Stomach (tissue), 9 donors: ENCODE measurements around the gene IL4. TPM values are rescaled to one million over a fixed set of nuclear protein-coding genes. Genes with fewer than 3 reads are reported as not detected.

Experiments
- DNase-seq, 2 donors: peaks; one replicate each; pipeline versions ENCODE4 v3.0.0 to v3.0.0-alpha.2; 2013 to 2019
- H3K27ac ChIP-seq, 5 donors: fragments of 200-600 bp in 4 of 5; sonication (generic) in 4 of 5; one replicate each; pipeline ENCODE4 v1.5.1; 2013 to 2019; ENCODE audit warnings: mild to moderate bottlenecking in 1 of 5, moderate library complexity in 1 of 5
- H3K27me3 ChIP-seq, 3 donors: fragments of 200-600 bp; sonication (generic); one replicate each; pipeline ENCODE4 v1.5.1; 2017 to 2019; ENCODE audit warnings: mixed run types in 1 of 3
- H3K36me3 ChIP-seq, 4 donors: fragments of 200-600 bp; sonication (generic); 1 replicate in 3 of 4; 2 replicates in 1 of 4; pipeline ENCODE4 v1.5.1; 2016 to 2019
- H3K4me1 ChIP-seq, 4 donors: fragments of 200-600 bp; sonication (generic); one replicate each; pipeline ENCODE4 v1.5.1; 2016 to 2019
- H3K4me3 ChIP-seq, 4 donors: fragments of 200-600 bp; sonication (generic) in 3 of 4; one replicate each; pipeline ENCODE4 v1.5.1; 2016 to 2019; ENCODE audit warnings: mild to moderate bottlenecking in 1 of 4
- H3K9me3 ChIP-seq, 4 donors: fragments of 200-600 bp; sonication (generic); one replicate each; pipeline ENCODE4 v1.5.1; 2016 to 2019
- CTCF ChIP-seq, 7 experiments: fragments of 450-650 bp in 4 of 7; fragments of 200-600 bp in 3 of 7; sonication (generic) in 3 of 7; IDR thresholded peaks; one replicate each; pipeline ENCODE4 v1.5.1; 2016 to 2019; ENCODE audit warnings: antibody characterized with exemption in 7 of 7, control low read depth in 2 of 7, mild to moderate bottlenecking in 1 of 7
- EP300 ChIP-seq: sonication (generic); formaldehyde crosslinking; IDR thresholded peaks from one replicate; pipeline ENCODE4 v1.6.1; 2017; ENCODE audit warnings: antibody characterized with exemption
- POLR2A ChIP-seq, 4 donors: fragments of 450-650 bp; IDR thresholded peaks; one replicate each; pipeline ENCODE4 v1.6.1; 2016; ENCODE audit warnings: antibody characterized with exemption in 4 of 4, control low read depth in 2 of 4, mild to moderate bottlenecking in 1 of 4, moderate library complexity in 1 of 4
- POLR2AphosphoS5 ChIP-seq, 3 donors: sonication (generic); formaldehyde crosslinking; IDR thresholded peaks; one replicate each; pipeline ENCODE4 v1.6.1; 2016; ENCODE audit warnings: antibody characterized with exemption in 3 of 3
- WGBS, 5 donors: extraction: QIAGEN DNeasy Blood & Tissue Kit in 3 of 5; methylation state at CpG; one replicate each; pipeline versions ENCODE4 v1.1.5 to v1.1.7; 2013 to 2018; 5-methylcytosine and 5-hydroxymethylcytosine counted together
- intact Hi-C: fragments of 100-400 bp; cut with DNase I; formaldehyde crosslinking; loops from one replicate; pipeline ENCODE4 v1.15.1; 2023; ENCODE audit warnings: low total_unique reads
- polyA plus RNA-seq, 3 donors: library from polyadenylated mRNA; stranded (reverse); fragments of 200-250 nt; gene quantifications; one replicate each; pipeline ENCODE4 v1.2.3, GENCODE V29; 2013
- total RNA-seq, 5 donors: library from RNA; depleted of rRNA; stranded (reverse); fragments of >200 nt; gene quantifications; one replicate each; pipeline versions ENCODE4 v1.1.0 to v1.2.3, GENCODE V29; 2014 to 2016
- donor health status: healthy with polysubstance abuse.
- donor health status: Bipolar disorder and iron deficiency.
- donor health status: healthy.

Gene IL4
- total and polyA plus RNA-seq, 8 donors = not detected

- peaks cover 0 to 14% (median 5%) of the 10 kb centered on the region in 4 donors for H3K4me1 ChIP-seq
- no peak overlapping the region for H3K4me3 ChIP-seq
- no peak for TF ChIP-seq EP300
- no peak for TF ChIP-seq POLR2A (IDR thresholded peaks at IDR 0.05)
- no peak for TF ChIP-seq CTCF (IDR thresholded peaks at IDR 0.05)
- no peak for TF ChIP-seq POLR2AphosphoS5 (IDR thresholded peaks at IDR 0.05)
- no peaks in the 10 kb centered on the region for H3K27me3 ChIP-seq
- intact Hi-C loops = no loop called here
- H3K9me3 ChIP-seq = no peaks in the 10 kb centered on the region
- DNase-seq = no peak
- H3K36me3 ChIP-seq = no peaks in the 10 kb centered on the region
- no peak overlapping the region for H3K27ac ChIP-seq
- 77 to 96% (median 84%) methylated on average over 7 to 8 of the region's 8 CpGs for WGBS, 5 donors
These were observed 7.1 kb downstream of the IL4 start for GRCh38 chr5:132680780-132681475.

GRCh38 chr5:132681476-132681831 lies 7.7 kb downstream of the IL4 start:
- H3K36me3 ChIP-seq = no peaks in the 10 kb centered on the region
- TF ChIP-seq POLR2AphosphoS5 (IDR thresholded peaks at IDR 0.05) (no peak), EP300 (no peak), POLR2A (IDR thresholded peaks at IDR 0.05) (no peak), CTCF (IDR thresholded peaks at IDR 0.05) (no peak)
- intact Hi-C loops = no loop called here
- H3K27me3 ChIP-seq = no peaks in the 10 kb centered on the region
- no peak overlapping the region for H3K27ac ChIP-seq
- H3K4me3 ChIP-seq = no peak overlapping the region
- WGBS, 5 donors = 87 to 93% (median 92%) methylated on average over 2 of the region's 2 CpGs
- no peaks in the 10 kb centered on the region for H3K9me3 ChIP-seq
- DNase-seq = no peak
- H3K4me1 ChIP-seq = peaks cover 0 to 14% (median 5%) of the 10 kb centered on the region in 4 donors

- no peak overlapping the region for H3K27ac ChIP-seq
- peaks cover 0 to 9% (median 3%) of the 10 kb centered on the region in 4 donors for H3K4me1 ChIP-seq
- no peaks in the 10 kb centered on the region for H3K27me3 ChIP-seq
- TF ChIP-seq POLR2AphosphoS5 (IDR thresholded peaks at IDR 0.05) (no peak), CTCF (IDR thresholded peaks at IDR 0.05) (no peak), POLR2A (IDR thresholded peaks at IDR 0.05) (no peak), EP300 (no peak)
- intact Hi-C loops = no loop called here
- DNase-seq = no peak
- no peak overlapping the region for H3K4me3 ChIP-seq
- 77 to 98% (median 90%) methylated on average over 2 to 4 of the region's 4 CpGs for WGBS, 5 donors
- H3K9me3 ChIP-seq = no peaks in the 10 kb centered on the region
- H3K36me3 ChIP-seq = no peaks in the 10 kb centered on the region
These were observed 8.2 kb downstream of the IL4 start for GRCh38 chr5:132681983-132682382.

- Histone ChIP-seq H3K36me3 (no peaks in the 10 kb centered on the region), H3K27me3 (no peaks in the 10 kb centered on the region), H3K4me1 (no peaks in the 10 kb centered on the region), H3K27ac (no peak overlapping the region), H3K9me3 (no peaks in the 10 kb centered on the region), H3K4me3 (no peak overlapping the region)
- intact Hi-C loops = no loop called here
- no peak for TF ChIP-seq POLR2AphosphoS5 (IDR thresholded peaks at IDR 0.05)
- no peak for TF ChIP-seq EP300
- TF ChIP-seq CTCF (IDR thresholded peaks at IDR 0.05) = no peak
- TF ChIP-seq POLR2A (IDR thresholded peaks at IDR 0.05) = no peak
- no peak for DNase-seq
- 86 to 93% (median 90%) methylated on average over 6 of the region's 6 CpGs for WGBS, 5 donors
These were observed 10.7 kb downstream of the IL4 start for GRCh38 chr5:132684491-132684890.
